Anterior cingulate cortex (tissue), 58 donors: ENCODE measurements around the gene ZBTB39.
A peak's percentile ranks its signal among the peaks of the same experiment; 100 is the strongest.

Experiments used
- DNase-seq, 58 donors: peaks; one replicate each; lab custom pipeline; 2025; lab: John Stamatoyannopoulos, UW

Gene ZBTB39

GRCh38 chr12:57004651-57005050 lies 1.7 kb downstream of the ZBTB39 start:
- no peak for DNase-seq

- DNase-seq = no peak
These were observed 3.0 kb downstream of the ZBTB39 start for GRCh38 chr12:57003395-57003794.

GRCh38 chr12:57001448-57001906 lies 4.9 kb downstream of the ZBTB39 start:
- DNase-seq = peak in 17 of 58 donors; percentile 3 to 58 (median 13)

- no peak for DNase-seq
These were observed 6.0 kb downstream of the ZBTB39 start for GRCh38 chr12:57000393-57000792.

GRCh38 chr12:56999456-56999855 lies 6.9 kb downstream of the ZBTB39 start:
- DNase-seq = no peak

- DNase-seq = no peak
These were observed 7.4 kb downstream of the ZBTB39 start for GRCh38 chr12:56998981-56999380.

- DNase-seq = no peak
These were observed 8.0 kb downstream of the ZBTB39 start for GRCh38 chr12:56998316-56998715.

GRCh38 chr12:56996793-56997545 lies 9.4 kb downstream of the ZBTB39 start:
- no peak for DNase-seq

GRCh38 chr12:56995930-56996496 lies 10.3 kb downstream of the ZBTB39 start:
- DNase-seq = no peak

- DNase-seq = no peak
These were observed 11.0 kb downstream of the ZBTB39 start for GRCh38 chr12:56995201-56995929.

- DNase-seq = no peak
These were observed 12.1 kb downstream of the ZBTB39 start for GRCh38 chr12:56994231-56994746.

- no peak for DNase-seq
These were observed 13.0 kb downstream of the ZBTB39 start for GRCh38 chr12:56993346-56993745.

- DNase-seq = peak in 19 of 58 donors; percentile 4 to 31 (median 14)
These were observed 14.8 kb downstream of the ZBTB39 start for GRCh38 chr12:56991319-56992246.

- no peak for DNase-seq
These were observed 15.6 kb downstream of the ZBTB39 start for GRCh38 chr12:56990648-56991318.

GRCh38 chr12:56989861-56990610 lies 16.3 kb downstream of the ZBTB39 start:
- DNase-seq = no peak

GRCh38 chr12:56988207-56988739 lies 18.1 kb downstream of the ZBTB39 start:
- DNase-seq = peak in 7 of 58 donors; percentile 4 to 15 (median 10)

- peak in 56 of 58 donors; percentile 26 to 86 (median 65) for DNase-seq
These were observed 18.7 kb downstream of the ZBTB39 start for GRCh38 chr12:56987551-56988053.

GRCh38 chr12:56987011-56987410 lies 19.3 kb downstream of the ZBTB39 start:
- no peak for DNase-seq
